Keratinocyte (primary cell): ENCODE results near the gene BASP1. TPM values are rescaled to one million over a fixed set of nuclear protein-coding genes. Genes with fewer than 3 reads are reported as not detected.

ENCODE experiments used
- DNase-seq: peaks from one replicate; pipeline ENCODE4 v3.0.0-alpha.2; 2011; ENCODE audit warnings: low read depth, missing footprints, low spot score
- FAIRE-seq: peaks from 2 replicates; lab custom pipeline; 2011; peaks lifted over from hg19 to GRCh38; lab: Jason Lieb, UNC
- H2AFZ ChIP-seq: 2 replicates; pipeline ENCODE4 v1.6.0; 2012; ENCODE audit warnings: low read length, control low read depth, inconsistent platforms; ENCODE audit not compliant: control insufficient read depth
- H3K27ac ChIP-seq: 2 replicates; pipeline ENCODE4 v1.5.1; 2011; ENCODE audit warnings: low read length; ENCODE audit not compliant: control insufficient read depth, insufficient read depth
- H3K27me3 ChIP-seq: 3 replicates; pipeline ENCODE4 v1.6.0; 2011; ENCODE audit warnings: low read length; ENCODE audit not compliant: control insufficient read depth, insufficient read depth; ENCODE audit errors: extremely low read depth
- H3K36me3 ChIP-seq, 2 experiments: 2 replicates in 1 of 2; 3 replicates in 1 of 2; pipeline ENCODE4 v1.5.1; 2011; ENCODE audit warnings: low read length in 2 of 2, mild to moderate bottlenecking in 1 of 2; ENCODE audit not compliant: control insufficient read depth in 2 of 2, insufficient read depth in 2 of 2; ENCODE audit errors: extremely low read depth in 1 of 2
- H3K4me1 ChIP-seq: 3 replicates; pipeline ENCODE4 v1.5.1; 2011; ENCODE audit warnings: low read length; ENCODE audit not compliant: control insufficient read depth, insufficient read depth; ENCODE audit errors: extremely low read depth
- H3K4me2 ChIP-seq: 3 replicates; pipeline ENCODE4 v1.6.0; 2011; ENCODE audit warnings: low read depth, low read length; ENCODE audit not compliant: control insufficient read depth, insufficient read depth; ENCODE audit errors: extremely low read depth
- H3K4me3 ChIP-seq, 3 experiments: fragments of 200-600 bp in 1 of 3; sonication (generic) in 1 of 3; 2 replicates in 2 of 3; 3 replicates in 1 of 3; pipeline ENCODE4 v1.5.1; 2011 to 2016; ENCODE audit warnings: low read length in 3 of 3, mild to moderate bottlenecking in 3 of 3, control low read depth in 2 of 3, inconsistent platforms in 1 of 3, low read depth in 1 of 3, mixed read lengths in 1 of 3, mixed run types in 1 of 3, moderate library complexity in 1 of 3; ENCODE audit not compliant: control insufficient read depth in 2 of 3, insufficient read depth in 2 of 3; ENCODE audit errors: extremely low read depth in 1 of 3
- H3K79me2 ChIP-seq: 2 replicates; pipeline ENCODE4 v1.6.0; 2012; ENCODE audit warnings: low read length; ENCODE audit not compliant: control insufficient read depth, insufficient read depth
- H3K9ac ChIP-seq: 3 replicates; pipeline ENCODE4 v1.6.0; 2011; ENCODE audit warnings: low read length; ENCODE audit not compliant: control insufficient read depth, insufficient read depth; ENCODE audit errors: extremely low read depth
- H3K9me1 ChIP-seq: 3 replicates; pipeline ENCODE4 v1.6.0; 2011; ENCODE audit warnings: low read length; ENCODE audit not compliant: control insufficient read depth, insufficient read depth; ENCODE audit errors: extremely low read depth
- H3K9me3 ChIP-seq: 2 replicates; pipeline ENCODE4 v1.5.1; 2012; ENCODE audit warnings: low read depth, low read length; ENCODE audit not compliant: control insufficient read depth
- H4K20me1 ChIP-seq: 3 replicates; pipeline ENCODE4 v1.6.0; 2011; ENCODE audit warnings: low read length; ENCODE audit not compliant: control insufficient read depth, insufficient read depth; ENCODE audit errors: extremely low read depth
- EZH2 ChIP-seq: IDR thresholded peaks from one replicate; pipeline ENCODE4 v1.6.1; 2012; ENCODE audit warnings: inconsistent platforms, mild to moderate bottlenecking, low read length, moderate library complexity
- dilution Hi-C: fragments of 300-500 bp; cut with MboI; formaldehyde crosslinking; loops from one replicate; pipeline ENCODE4 v1.7.0; 2020; ENCODE audit warnings: low sequenced_read_pairs; ENCODE audit not compliant: extremely low pct_ligation_motif_present
- polyA plus RNA-seq, 5 experiments: library from polyadenylated mRNA; depleted of rRNA in 3 of 5; stranded (reverse) in 3 of 5; stranded (forward) in 1 of 5; unstranded in 1 of 5; fragments of >200 nt; gene quantifications; 1 replicate in 1 of 5; 2 replicates in 3 of 5; 3 replicates in 1 of 5; pipeline versions ENCODE4 v1.2.1 to v1.2.3, GENCODE V29; 2011 to 2012; ENCODE audit warnings: missing spikeins in 2 of 5, low read depth in 1 of 5, low replicate concordance in 1 of 5
- TF ChIP-seq, protein P1 (sequence below), 3 experiments: IDR thresholded peaks in 1 of 3; conservative IDR thresholded peaks in 1 of 3; optimal IDR thresholded peaks in 1 of 3; 2 replicates in 2 of 3; 3 replicates in 1 of 3; pipeline versions ENCODE3 to v1.5.1; 2011; ENCODE audit warnings: low read length in 3 of 3, mild to moderate bottlenecking in 3 of 3, moderate library complexity in 2 of 3, control low read depth in 1 of 3, inconsistent platforms in 1 of 3; ENCODE audit not compliant: insufficient read depth in 2 of 3; ENCODE audit errors: extremely low read depth in 1 of 3

The BASP1 gene
- polyA plus RNA-seq, 1 donor (not counting 4 experiments of a cell fraction or from before 2014, with no cell fraction given), result 127 TPM

DNA sequence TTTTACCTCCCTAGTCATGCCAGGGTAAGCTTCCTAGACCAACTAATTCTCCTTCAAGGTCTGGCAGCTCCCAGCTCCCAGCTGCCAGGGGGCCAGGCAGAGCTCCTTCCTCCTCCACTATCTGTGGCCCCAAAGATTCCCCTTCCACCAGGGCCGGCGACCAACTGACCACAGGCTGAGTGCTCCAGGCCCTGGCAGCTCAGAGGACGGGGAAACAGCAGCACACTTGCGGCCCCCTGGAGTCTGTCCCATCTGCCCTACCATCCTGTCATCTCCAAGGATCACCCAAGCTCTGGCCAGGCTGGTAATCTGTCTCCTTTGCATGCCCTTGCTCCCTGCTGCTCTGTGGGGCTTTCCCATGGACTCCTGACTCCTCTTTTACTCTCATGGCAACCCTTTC lies 31.2 kb upstream of the BASP1 start:
- no peaks in the 10 kb centered on the region for H3K9me1 ChIP-seq
- no peak overlapping the region for H3K4me2 ChIP-seq
- H3K4me1 ChIP-seq, result peaks cover 53% of the 10 kb centered on the region

DNA sequence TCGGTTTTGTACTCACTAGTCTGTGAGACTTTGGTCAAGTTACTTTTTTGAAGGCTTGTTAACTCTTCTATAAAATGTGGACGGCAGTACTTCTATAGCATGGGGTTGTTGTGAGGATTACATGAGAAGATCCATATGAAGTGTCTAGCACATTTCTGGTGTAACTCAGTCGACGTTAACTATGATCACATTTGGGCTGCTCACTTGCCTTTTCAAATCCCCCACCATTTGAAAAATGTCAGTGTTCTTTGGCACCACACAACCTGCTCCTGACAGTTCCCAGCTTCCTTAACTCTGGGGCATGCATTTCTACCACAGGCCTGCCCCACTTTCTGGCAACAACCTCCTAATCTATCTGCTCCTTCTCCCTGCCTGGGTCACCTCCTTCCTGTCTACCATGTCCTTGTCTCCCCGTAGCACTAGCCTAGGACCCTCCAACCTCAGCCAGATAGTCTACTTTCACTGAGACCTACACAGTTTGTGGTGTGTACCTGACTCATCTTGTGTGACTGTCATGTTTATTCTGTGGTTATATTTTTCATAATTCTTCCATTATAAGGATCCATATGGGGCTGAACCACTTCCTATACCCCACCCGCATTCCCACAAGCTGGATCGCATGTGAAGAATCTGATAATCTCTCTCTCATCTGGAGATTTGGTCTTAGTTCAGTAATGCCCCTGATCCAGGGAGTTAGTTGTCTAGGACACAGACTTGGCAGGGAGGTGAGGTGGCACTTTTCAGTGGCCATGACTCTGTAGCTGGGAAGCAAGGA lies 30.2 kb upstream of the BASP1 start:
- Histone ChIP-seq H3K9me1 (no peaks in the 10 kb centered on the region), H3K9ac (no peak overlapping the region), H3K36me3 (no peaks in the 10 kb centered on the region), H2AFZ (peak overlapping the region; percentile 28), H4K20me1 (no peaks in the 10 kb centered on the region), H3K4me3 (no peak overlapping the region), H3K4me2 (peak overlapping the region; percentile 38), H3K27ac (peak overlapping the region; percentile 16), H3K9me3 (no peaks in the 10 kb centered on the region), H3K4me1 (peaks cover 44% of the 10 kb centered on the region), H3K27me3 (no peaks in the 10 kb centered on the region), H3K79me2 (peaks cover 2% of the 10 kb centered on the region)
- DNase-seq (peak; percentile 75), FAIRE-seq (no peak)
- TF ChIP-seq, protein P1, sequence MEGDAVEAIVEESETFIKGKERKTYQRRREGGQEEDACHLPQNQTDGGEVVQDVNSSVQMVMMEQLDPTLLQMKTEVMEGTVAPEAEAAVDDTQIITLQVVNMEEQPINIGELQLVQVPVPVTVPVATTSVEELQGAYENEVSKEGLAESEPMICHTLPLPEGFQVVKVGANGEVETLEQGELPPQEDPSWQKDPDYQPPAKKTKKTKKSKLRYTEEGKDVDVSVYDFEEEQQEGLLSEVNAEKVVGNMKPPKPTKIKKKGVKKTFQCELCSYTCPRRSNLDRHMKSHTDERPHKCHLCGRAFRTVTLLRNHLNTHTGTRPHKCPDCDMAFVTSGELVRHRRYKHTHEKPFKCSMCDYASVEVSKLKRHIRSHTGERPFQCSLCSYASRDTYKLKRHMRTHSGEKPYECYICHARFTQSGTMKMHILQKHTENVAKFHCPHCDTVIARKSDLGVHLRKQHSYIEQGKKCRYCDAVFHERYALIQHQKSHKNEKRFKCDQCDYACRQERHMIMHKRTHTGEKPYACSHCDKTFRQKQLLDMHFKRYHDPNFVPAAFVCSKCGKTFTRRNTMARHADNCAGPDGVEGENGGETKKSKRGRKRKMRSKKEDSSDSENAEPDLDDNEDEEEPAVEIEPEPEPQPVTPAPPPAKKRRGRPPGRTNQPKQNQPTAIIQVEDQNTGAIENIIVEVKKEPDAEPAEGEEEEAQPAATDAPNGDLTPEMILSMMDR (optimal IDR thresholded peaks at IDR 0.05 in 1 of 3, IDR thresholded peaks at IDR 0.05 in 1 of 3, conservative IDR thresholded peaks at IDR 0.05 in 1 of 3; ENCODE audit: extremely low read depth in 1 of 3, insufficient read depth in 2 of 3, low read length in 3 of 3), result no peak
- TF ChIP-seq EZH2, result no peak
- dilution Hi-C loops, result no loop called here

More for the DNA sequence above, 31.2 kb upstream of the BASP1 start:
- FAIRE-seq (no peak), DNase-seq (no peak)
- Histone ChIP-seq H2AFZ (no peak overlapping the region), H4K20me1 (no peaks in the 10 kb centered on the region), H3K79me2 (peaks cover 2% of the 10 kb centered on the region), H3K27me3 (no peaks in the 10 kb centered on the region), H3K9me3 (no peaks in the 10 kb centered on the region), H3K4me3 (no peak overlapping the region), H3K36me3 (no peaks in the 10 kb centered on the region), H3K9ac (no peak overlapping the region), H3K27ac (no peak overlapping the region)
- TF ChIP-seq, protein P1 (optimal IDR thresholded peaks at IDR 0.05 in 1 of 3, IDR thresholded peaks at IDR 0.05 in 1 of 3, conservative IDR thresholded peaks at IDR 0.05 in 1 of 3; ENCODE audit: extremely low read depth in 1 of 3, insufficient read depth in 2 of 3, low read length in 3 of 3), result no peak
- no peak for TF ChIP-seq EZH2
- dilution Hi-C loops, result no loop called here
